ENCODE measurements around the gene LRBA. TPM values are rescaled to one million over a fixed set of nuclear protein-coding genes. Genes with fewer than 3 reads are reported as not detected.

The LRBA gene
- polyA plus RNA-seq, 1 of the 3 experiments (the other 2 are of a cell fraction): 11.4 TPM

- no peaks in the 10 kb centered on the region for H3K9me3 ChIP-seq
- peaks cover 3 to 34% of the 10 kb centered on the region in 2 experiments for H3K36me3 ChIP-seq (replicated peaks in 1 of 2; ENCODE audit: control insufficient read depth in 1 of 2, insufficient read depth in 2 of 2, low read length in 1 of 2)
- H3K27me3 ChIP-seq (ENCODE audit: insufficient read depth): no peaks in the 10 kb centered on the region
- no peak for DNase-seq
- H4K20me1 ChIP-seq (ENCODE audit: insufficient read depth): no peaks in the 10 kb centered on the region
- CTCF ChIA-PET: interaction anchor here (0.8 to 4.2 kb wide), 9 partner anchors 9 to 227 kb away, joined by 3 to 20 read pairs (median 4); no protein-coding TSS in a partner anchor
- no peaks in the 10 kb centered on the region for H3K9me2 ChIP-seq
- no CpG with 5 or more reads among the region's 2 CpGs for WGBS (ENCODE audit: low lambda C conversion rate)
- no peak overlapping the region for H2AFZ ChIP-seq (ENCODE audit: low read depth)
- TF ChIP-seq GATA2 (CRISPR knock-in tag; IDR thresholded peaks at IDR 0.05) (no peak), MEF2A (IDR thresholded peaks at IDR 0.05; ENCODE audit: borderline replicate concordance, low read depth) (no peak), JUND (IDR thresholded peaks at IDR 0.05) (no peak), EP300 (IDR thresholded peaks at IDR 0.05; ENCODE audit: borderline replicate concordance in 1 of 2, low read depth in 1 of 2, low read length in 1 of 2) (no peak), ZBTB33 (IDR thresholded peaks at IDR 0.05; ENCODE audit: borderline replicate concordance, low read depth) (no peak), IRF3 (IDR thresholded peaks at IDR 0.05; ENCODE audit: low read depth, low read length) (no peak), EZH2phosphoT487 (IDR thresholded peaks at IDR 0.05; ENCODE audit: borderline replicate concordance, low read depth) (no peak), RAD21 (IDR thresholded peaks at IDR 0.05; ENCODE audit: low read length) (no peak), RFX5 (IDR thresholded peaks at IDR 0.05; ENCODE audit: low read length) (no peak), TEAD4 (IDR thresholded peaks at IDR 0.05; ENCODE audit: borderline replicate concordance, insufficient read depth) (no peak), USF2 (IDR thresholded peaks at IDR 0.05; ENCODE audit: borderline replicate concordance, low read depth, low read length) (no peak), TCF12 (IDR thresholded peaks at IDR 0.05) (no peak), RXRA (IDR thresholded peaks at IDR 0.05; ENCODE audit: borderline replicate concordance, low read depth) (no peak), POLR2AphosphoS5 (IDR thresholded peaks at IDR 0.05; ENCODE audit: low read depth, low read length) (no peak), YY1 (IDR thresholded peaks at IDR 0.05; ENCODE audit: low read depth) (no peak), NRF1 (IDR thresholded peaks at IDR 0.05; ENCODE audit: low read depth, low read length) (no peak), NFIC (IDR thresholded peaks at IDR 0.05; ENCODE audit: borderline replicate concordance) (no peak), ELF1 (IDR thresholded peaks at IDR 0.05) (no peak)
- no peak overlapping the region for H3K4me3 ChIP-seq (ENCODE audit: low read depth in 2 of 2, low read length in 1 of 2)
- no peak overlapping the region for H3K9ac ChIP-seq
- peaks cover 0 to 12% of the 10 kb centered on the region in 2 experiments; a peak in 3 of 4 replicates for H3K4me1 ChIP-seq (ENCODE audit: control insufficient read depth in 1 of 2, insufficient read depth in 2 of 2, low read depth in 1 of 2, low read length in 1 of 2)
- H3F3A ChIP-seq (replicated peaks; ENCODE audit: insufficient read depth): peaks cover 18% of the 10 kb centered on the region
- POLR2A ChIA-PET: no interaction called here
- no peak overlapping the region for H3K4me2 ChIP-seq
- peaks cover 5% of the 10 kb centered on the region; the same call in 1 of the 2 replicates for H3K79me2 ChIP-seq (ENCODE audit: insufficient read depth)
- H3K27ac ChIP-seq (ENCODE audit: low read depth in 2 of 2, low read length in 1 of 2): no peak overlapping the region
Observed at GRCh38 chr4:150218447-150218846, 796.6 kb downstream of the LRBA start.

Data from SK-N-SH (cell line).